GM18873 (cell line): ENCODE results near the gene PADI6.
"Not testable (repeated sequence)": the region's sequence is repeated elsewhere in the genome, so short reads cannot be mapped to it uniquely, and the experiment has no call there.

Experiments used
- ATAC-seq: cut with Tn5 transposase; IDR thresholded peaks from one replicate; pipeline ENCODE4 v1.9.1; 2021; ENCODE audit warnings: mild to moderate bottlenecking, moderate library complexity, moderate number of reproducible peaks; ENCODE audit not compliant: unreplicated experiment, low FRiP score

PADI6 gene

DNA sequence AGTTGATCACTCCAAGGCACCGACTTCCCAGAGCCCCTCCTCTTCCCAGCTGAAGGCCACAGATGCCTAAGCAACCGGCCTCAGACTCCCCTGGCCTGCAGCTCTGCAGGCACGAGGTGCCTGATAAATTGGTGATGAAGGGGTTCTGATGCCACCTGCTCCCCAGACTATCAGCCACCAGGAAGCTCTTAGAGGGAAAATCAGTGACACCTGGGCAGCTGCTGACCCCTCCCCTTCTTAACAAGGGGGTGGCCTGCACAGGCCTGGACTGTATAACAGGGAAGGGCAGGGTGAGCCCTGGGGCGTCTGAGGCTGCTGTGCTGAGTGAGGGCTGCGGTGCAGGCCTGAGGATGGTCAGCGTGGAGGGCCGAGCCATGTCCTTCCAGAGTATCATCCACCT lies at the start of gene PADI6:
TSS of gene PADI6 (plus strand) at position 301 of the 400 bp plus-strand sequence. CDS start at position 351, 50 bp downstream.
- no peak for ATAC-seq

DNA sequence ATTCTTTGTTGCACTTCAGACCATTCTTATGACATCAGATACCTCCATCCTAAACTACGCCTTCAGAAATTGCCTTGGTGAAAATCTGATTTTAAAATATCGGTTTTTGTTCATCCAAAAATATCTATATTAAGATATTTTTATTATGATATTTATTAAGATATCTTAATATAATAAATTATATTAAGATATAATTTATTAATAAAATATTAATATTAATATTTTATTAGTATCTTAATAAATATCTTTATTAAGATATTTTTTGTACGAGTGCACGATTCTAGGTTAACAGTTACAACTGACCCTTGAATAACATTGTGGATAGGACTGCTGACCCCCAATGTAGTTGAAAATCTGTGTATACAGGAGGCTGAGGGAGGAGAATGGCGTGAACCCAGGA lies 43.1 kb upstream of the PADI6 start:
- no peak for ATAC-seq

DNA sequence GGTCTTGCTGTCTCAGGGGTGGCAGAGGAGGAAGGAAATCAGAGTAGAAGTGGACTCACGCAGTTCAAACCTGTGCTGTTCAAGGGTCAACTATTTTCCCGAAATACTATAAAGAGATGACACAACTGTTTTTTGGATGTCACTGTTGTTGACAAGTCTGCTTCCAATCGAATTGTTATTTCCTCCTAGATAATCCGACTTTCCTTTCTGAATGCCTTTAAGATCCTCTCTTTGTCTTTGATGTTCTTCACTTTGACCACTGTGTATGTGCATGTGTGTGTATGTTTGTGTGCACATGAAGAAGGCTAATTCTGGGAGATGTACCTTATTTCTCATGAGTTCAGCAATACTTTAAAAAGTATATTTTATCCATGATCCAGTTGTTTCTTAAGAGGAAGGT lies 42.4 kb upstream of the PADI6 start:
- no peak for ATAC-seq

DNA sequence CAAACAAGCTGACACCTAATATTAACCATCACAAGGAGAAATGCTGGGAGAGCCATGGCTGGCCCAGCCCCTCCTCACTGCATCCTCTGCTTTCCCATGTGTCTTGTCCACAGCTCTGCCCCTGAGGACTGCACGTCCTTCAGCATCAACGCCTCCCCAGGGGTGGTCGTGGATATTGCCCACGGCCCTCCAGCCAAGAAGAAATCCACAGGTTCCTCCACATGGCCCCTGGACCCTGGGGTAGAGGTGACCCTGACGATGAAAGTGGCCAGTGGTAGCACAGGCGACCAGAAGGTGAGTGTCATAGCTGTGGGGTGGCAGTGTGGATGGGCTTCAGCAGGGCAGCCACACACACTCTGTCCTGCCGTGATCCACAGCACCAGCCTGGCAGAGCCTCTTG lies 41.1 kb upstream of the PADI6 start:
- no peak for ATAC-seq

GRCh38 chr1:17333081-17333480 lies 38.9 kb upstream of the PADI6 start:
- no peak for ATAC-seq

DNA sequence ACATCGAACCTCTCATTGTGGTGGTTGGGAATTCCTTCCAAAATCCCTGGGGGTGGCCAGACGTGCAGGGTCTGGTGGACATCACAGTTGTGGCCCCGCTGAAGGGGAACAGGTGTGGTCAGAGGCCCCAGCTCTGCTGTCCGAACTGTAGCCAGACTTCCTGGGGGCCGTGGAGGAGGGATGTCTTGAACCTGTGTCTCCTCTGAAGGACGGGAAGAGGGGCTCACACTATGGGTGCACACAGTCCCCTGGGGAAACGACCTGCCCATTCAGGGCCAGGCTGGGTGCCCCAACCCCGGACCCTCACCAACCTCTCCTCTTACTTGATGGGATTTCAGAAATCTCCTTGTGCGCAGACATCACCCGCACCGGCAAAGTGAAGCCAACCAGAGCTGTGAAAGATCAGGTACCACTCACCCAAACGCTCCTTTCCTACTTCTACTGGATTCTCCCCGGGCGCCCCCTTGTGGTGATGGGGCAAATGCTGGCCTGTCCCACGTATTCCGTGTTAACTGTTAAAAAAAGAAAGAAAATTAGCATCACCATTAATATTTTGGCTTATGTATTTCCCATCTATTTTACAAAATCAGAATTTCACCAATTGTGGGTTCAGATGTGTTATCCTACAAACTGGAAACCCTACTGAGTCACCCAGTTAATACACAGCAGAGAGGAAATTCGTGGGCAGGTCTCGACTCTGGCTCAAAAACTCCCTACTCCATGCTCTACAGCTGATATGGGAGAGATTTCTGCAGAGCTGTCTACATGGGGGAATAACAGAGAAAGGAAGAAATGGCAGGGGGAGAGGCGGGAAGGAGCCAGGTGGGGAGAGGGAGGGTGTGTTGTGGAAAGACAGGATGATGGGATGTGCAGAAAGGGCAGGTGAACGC lies 35.9 kb upstream of the PADI6 start:
- no peak for ATAC-seq

- no peak for ATAC-seq
These were observed 33.1 kb upstream of the PADI6 start for GRCh38 chr1:17338706-17339493.

- no peak for ATAC-seq
These were observed 32.5 kb upstream of the PADI6 start for GRCh38 chr1:17339521-17339920.

- no peak for ATAC-seq
These were observed 31.6 kb upstream of the PADI6 start for GRCh38 chr1:17340358-17340757.

GRCh38 chr1:17342014-17342441 lies 30.0 kb upstream of the PADI6 start:
- ATAC-seq, result no peak

- not testable (repeated sequence) for ATAC-seq
These were observed 26.5 kb upstream of the PADI6 start for GRCh38 chr1:17345506-17345905.

DNA sequence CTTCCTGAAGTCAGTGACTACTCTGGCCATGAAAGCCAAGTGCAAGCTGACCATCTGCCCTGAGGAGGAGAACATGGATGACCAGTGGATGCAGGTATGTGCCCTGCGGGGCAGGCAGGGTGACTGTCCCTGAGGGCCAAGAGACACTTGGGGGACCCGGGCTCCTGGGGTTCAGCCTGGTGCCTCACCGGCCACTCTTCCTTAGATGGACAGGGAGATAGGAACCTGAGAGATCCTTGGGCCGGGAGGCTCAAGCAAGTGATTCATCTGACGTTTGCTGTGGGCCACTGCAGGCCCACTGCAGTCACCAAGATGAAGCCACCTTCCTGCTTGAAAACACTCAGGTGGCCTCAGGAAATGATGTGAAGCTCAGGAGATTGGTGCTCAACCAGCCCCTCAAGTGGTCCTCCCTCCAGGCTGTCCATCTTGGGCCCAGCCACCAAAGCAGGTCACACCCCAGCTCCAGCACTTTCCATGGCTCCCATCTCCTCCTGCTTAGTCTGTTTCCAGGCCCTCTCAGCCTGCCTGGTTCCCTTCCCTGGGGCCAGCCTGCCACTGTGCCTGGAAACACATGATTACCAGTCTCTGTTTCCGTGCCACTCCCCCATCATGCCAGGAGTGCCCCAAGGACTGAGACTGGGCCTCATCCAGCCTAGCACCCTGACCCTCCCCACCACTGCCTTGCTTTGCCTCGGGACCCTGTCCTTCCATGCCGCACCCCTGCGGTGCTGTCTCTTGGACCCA lies 25.8 kb upstream of the PADI6 start:
- no peak for ATAC-seq

DNA sequence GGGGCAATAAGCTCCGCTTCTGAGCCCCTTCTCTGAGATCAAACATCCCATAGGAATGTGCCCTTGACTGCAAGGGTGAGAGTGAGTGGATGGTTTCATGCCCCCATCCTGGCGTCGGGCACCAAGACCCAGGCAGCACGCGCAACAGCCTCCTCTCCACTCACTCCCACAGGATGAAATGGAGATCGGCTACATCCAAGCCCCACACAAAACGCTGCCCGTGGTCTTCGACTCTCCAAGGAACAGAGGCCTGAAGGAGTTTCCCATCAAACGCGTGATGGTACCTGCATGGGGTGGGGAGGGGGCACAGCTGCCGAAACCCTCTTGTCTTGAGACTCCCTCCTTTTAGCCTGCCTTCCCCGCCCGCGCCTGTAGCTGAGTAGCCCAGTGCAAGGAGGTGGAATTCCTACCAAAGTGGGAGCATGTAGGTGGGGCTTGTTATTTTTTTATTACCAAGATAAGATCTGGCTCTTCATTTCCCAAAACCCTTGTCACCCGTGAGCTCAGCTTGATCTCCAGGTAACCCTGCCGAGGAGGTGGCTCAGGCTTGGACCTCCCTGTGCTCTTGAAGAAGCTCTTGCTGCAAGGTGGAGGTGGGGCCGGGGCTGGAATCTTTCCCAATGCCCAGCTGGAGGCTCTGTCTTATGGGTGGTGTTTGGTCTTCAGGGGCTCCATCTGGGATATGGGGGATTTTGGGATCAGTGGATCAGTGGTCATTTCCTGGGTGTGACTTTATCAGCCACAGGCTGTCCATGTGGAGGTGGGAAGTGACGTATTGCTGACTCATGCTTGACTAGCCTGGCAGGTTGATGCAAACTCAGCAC lies 24.0 kb upstream of the PADI6 start:
- no peak for ATAC-seq

- no peak for ATAC-seq
These were observed 23.3 kb upstream of the PADI6 start for GRCh38 chr1:17348593-17349234.

GRCh38 chr1:17350083-17350482 lies 21.9 kb upstream of the PADI6 start:
- ATAC-seq, result no peak

- no peak for ATAC-seq
These were observed 21.0 kb upstream of the PADI6 start for GRCh38 chr1:17350928-17351446.

- no peak for ATAC-seq
These were observed 20.2 kb upstream of the PADI6 start for GRCh38 chr1:17351598-17352324.

GRCh38 chr1:17352419-17352909 lies 19.5 kb upstream of the PADI6 start:
- ATAC-seq, result no peak
